GM19395 (cell line): ENCODE results near the gene ZNF598.
A peak's percentile ranks its signal among the peaks of the same experiment; 100 is the strongest.

Experiments used
- ATAC-seq: cut with Tn5 transposase; IDR thresholded peaks from one replicate; pipeline ENCODE4 v1.9.1; 2021; ENCODE audit warnings: mild to moderate bottlenecking, moderate library complexity; ENCODE audit not compliant: unreplicated experiment

Gene ZNF598

DNA sequence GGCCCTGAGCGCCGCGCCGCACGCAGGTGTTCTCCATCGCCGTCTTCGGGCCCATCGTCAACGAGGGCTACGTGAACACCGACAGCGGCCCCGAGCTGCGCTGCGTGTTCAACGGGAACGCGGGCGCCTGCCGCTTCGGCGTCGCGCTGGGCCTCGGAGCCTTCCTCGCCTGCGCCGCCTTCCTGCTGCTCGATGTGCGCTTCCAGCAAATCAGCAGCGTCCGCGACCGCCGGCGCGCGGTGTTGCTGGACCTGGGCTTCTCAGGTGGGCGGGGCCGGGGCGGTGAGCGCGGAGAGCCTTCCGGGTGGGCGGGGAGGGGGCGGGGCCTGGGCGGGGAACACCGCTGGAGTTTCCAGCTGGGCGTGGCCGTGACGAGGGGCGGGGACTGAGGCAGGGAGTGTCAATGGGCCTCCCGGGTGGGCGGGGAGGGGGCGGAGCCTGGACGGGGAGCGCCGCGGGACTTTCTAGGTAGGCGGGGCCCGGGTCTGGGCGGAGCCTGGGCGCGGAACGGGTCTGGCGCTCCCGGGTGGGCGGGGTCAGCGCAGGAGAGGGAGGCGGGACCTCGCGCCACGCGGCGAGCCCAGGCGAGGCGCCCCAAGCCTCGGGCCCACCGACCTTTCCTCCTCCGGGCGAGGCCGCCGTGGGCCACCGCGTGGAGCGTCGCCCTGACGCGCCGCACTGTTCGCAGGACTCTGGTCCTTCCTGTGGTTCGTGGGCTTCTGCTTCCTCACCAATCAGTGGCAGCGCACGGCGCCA is 17.5 kb downstream of the ZNF598 start:
- ATAC-seq: peak; percentile 52

DNA sequence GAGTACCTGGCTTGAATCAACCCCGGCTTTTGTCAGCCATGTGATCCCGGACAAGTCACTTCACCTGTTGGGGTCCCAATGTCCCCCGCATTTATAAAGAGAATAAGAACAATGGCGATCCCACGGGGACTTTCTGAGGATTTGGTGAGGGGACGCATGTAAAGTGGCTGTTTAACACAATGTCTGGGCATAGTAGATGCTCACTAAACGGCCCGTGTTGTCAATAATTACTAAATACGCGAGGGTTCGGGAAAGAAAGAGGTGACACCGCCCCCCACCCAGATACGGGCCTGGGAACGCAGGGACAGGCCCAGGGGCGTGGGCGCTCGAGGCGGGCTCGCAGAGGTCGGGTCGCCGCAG is 18.1 kb downstream of the ZNF598 start:
- ATAC-seq: no peak

GRCh38 chr16:1991135-1991551 is 18.5 kb downstream of the ZNF598 start:
- no peak for ATAC-seq

DNA sequence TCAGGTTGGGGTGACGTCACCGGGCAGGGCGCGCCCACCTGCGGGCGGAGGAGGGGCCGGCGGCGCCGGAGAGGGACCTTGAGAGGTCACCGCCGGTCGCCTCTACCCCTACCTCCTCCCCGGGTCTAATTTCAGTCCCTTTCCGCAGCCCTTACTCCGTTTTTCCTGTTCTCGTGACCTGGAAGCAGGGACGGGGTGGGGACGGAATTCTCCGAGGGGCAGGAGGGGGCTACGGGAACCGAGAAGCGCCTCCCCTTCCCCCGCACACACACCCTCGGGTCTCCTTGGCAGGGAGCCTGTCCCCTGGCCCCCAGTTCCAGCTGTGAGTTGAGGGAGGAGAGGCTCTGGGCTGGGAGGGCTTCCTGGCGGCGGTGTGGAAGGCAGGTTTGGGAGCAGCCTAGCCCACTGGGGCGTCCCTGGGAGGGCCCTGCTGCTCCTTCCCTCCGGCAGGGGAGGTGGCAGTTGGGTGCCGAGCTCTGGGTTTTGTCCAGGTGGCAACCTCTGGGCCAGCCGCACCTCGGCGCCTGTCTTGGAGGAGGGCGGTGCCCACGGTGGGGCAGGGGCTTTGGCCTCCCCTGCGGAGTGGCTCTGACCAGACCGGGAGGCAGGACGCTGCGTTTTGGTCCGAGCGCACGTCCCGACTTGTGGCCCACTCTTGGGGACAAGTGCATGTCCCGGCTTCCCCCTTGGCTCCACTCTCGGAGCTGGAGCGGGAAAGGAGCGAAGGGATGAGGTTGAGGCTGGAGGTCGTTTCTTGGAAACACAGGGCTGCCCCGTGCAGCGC is 19.1 kb downstream of the ZNF598 start:
- ATAC-seq: no peak

- no peak for ATAC-seq
These were observed 19.6 kb downstream of the ZNF598 start for GRCh38 chr16:1990101-1990350.

- ATAC-seq: no peak
These were observed 20.2 kb downstream of the ZNF598 start, which contains the start of gene SYNGR3 for GRCh38 chr16:1989209-1990100. TSS of gene SYNGR3 (plus strand) at chr16:1989970. CDS start at chr16:1990103, 133 bp downstream.

- ATAC-seq: no peak
These were observed 22.4 kb downstream of the ZNF598 start for GRCh38 chr16:1987198-1987597.

DNA sequence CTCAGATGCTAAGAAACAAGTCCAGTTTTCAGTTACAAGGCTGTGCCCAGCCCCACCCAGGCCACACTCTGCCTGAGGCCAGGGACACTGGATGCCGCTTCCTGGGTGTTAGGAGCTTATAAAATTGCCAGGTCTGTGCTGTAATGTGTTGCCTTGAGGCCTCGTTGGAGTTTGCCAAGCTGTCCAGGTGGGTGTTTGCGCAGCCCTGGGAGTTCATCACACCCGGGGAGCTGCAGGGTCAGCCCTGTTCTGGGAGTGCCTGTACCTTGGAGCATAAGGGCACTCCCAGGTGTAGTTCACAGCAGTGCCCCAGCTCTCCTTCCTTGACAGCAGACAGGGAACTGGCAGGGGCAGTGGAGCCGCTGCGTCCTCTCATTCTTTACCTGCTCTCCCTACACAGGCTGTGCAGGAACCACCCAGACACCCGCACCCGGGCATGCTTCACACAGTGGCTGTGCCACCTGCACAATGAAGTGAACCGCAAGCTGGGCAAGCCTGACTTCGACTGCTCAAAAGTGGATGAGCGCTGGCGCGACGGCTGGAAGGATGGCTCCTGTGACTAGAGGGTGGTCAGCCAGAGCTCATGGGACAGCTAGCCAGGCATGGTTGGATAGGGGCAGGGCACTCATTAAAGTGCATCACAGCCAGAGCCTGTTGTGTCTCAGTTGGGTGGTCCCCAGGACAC is 24.0 kb downstream of the ZNF598 start:
- no peak for ATAC-seq

GRCh38 chr16:1984347-1985225 is 25.0 kb downstream of the ZNF598 start:
- ATAC-seq: peak; percentile 24

- peak; percentile 70 for ATAC-seq
These were observed 25.9 kb downstream of the ZNF598 start, which contains the start of gene GFER for GRCh38 chr16:1983544-1984346. TSS of gene GFER (plus strand) at chr16:1984193. CDS start at chr16:1984219, 26 bp downstream.

DNA sequence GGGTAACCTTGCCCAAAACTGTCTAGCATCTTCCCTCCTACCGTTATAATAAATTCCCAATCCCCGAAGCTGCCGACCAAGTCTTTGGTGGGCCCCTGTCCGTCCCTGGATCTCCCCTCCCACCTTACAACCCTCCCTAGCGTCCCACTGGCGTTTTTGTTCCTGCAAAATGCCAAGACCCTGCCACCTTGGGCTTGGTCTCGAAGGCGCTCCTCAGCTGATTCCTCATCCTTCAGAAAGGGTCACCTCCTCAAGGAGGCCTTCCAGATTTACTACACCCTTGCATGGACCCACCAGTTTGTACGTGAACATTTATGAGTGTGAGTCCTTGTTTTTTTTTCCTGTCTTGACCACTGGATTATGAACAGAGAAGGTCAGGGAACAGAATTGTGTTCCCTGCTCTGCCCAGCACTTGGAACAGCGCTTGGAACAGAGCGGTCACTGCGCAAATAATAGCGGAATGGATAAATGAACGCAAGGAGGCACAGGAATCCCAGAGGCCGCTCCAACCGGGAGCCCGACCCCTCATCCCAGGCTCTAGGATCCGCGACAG is 26.6 kb downstream of the ZNF598 start:
- ATAC-seq: no peak

GRCh38 chr16:1982013-1982433 is 27.6 kb downstream of the ZNF598 start:
- ATAC-seq: no peak

- no peak for ATAC-seq
These were observed 28.2 kb downstream of the ZNF598 start, which contains the start of gene NOXO1 for GRCh38 chr16:1981398-1981836. TSS of gene NOXO1 (minus strand) at chr16:1981469. CDS start at chr16:1981179, 290 bp downstream.

- no peak for ATAC-seq
These were observed 28.9 kb downstream of the ZNF598 start for GRCh38 chr16:1980770-1981087.

- ATAC-seq: no peak
These were observed 29.4 kb downstream of the ZNF598 start for GRCh38 chr16:1980030-1980769.

DNA sequence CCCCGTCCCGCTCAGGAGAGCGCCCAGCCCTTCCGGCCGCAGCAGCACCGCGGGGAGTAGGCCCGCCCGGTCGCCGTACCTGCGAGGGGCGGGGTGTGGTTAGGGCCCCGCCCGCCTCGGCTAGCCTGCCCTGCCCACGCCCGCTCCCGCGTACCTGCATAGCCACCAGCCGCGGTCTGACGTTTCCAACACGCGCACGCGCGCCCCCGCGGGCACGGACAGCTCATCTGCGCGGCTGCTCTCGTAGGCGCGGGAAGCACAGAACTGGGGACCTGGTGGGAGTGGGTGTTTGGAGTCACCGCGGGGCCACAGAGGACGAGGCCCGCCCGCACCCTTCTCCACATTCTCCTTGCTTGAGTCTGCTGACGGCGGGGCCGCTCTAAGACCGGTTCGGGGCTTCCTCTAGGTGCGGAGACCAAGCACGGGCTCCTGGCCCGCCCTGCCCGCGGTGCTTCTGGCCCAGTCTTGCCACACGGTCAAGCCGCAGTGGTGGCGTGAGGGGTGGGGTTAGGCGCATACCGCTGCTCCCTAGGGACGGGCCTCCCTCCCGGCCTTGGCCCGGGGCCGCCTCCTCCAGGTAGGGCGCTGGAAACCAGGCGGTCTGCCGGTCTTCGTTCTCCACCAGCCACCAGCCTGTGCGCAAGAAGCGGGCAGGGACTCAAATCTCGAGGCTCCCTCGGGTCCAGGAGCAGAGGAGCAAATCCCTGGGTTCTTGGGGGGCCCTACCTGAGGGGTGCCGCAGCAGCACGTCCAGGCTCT is 30.2 kb downstream of the ZNF598 start:
- ATAC-seq: no peak

GRCh38 chr16:1978476-1979120 is 31.0 kb downstream of the ZNF598 start:
- no peak for ATAC-seq
